ENCODE measurements around the gene KCTD14. TPM values are rescaled to one million over a fixed set of nuclear protein-coding genes. Genes with fewer than 3 reads are reported as not detected.
"Not testable (repeated sequence)": the region's sequence is repeated elsewhere in the genome, so short reads cannot be mapped to it uniquely, and the experiment has no call there.

KCTD14 gene
- total and polyA plus RNA-seq, 8 donors, result 7.0 to 20.7 (median 13.5) TPM

GRCh38 chr11:78032090-78032489 is 9.0 kb upstream of the KCTD14 start:
- peak overlapping the region in 3 of 4 donors; percentile 23 to 67 (median 25) for H3K27ac ChIP-seq
- intact Hi-C loops (cut with DNase I), result no loop called here
- H3K27me3 ChIP-seq, result no peaks in the 10 kb centered on the region
- H3K36me3 ChIP-seq, result no peaks in the 10 kb centered on the region
- no peaks in the 10 kb centered on the region for H3K9me3 ChIP-seq
- TF ChIP-seq, protein P1, sequence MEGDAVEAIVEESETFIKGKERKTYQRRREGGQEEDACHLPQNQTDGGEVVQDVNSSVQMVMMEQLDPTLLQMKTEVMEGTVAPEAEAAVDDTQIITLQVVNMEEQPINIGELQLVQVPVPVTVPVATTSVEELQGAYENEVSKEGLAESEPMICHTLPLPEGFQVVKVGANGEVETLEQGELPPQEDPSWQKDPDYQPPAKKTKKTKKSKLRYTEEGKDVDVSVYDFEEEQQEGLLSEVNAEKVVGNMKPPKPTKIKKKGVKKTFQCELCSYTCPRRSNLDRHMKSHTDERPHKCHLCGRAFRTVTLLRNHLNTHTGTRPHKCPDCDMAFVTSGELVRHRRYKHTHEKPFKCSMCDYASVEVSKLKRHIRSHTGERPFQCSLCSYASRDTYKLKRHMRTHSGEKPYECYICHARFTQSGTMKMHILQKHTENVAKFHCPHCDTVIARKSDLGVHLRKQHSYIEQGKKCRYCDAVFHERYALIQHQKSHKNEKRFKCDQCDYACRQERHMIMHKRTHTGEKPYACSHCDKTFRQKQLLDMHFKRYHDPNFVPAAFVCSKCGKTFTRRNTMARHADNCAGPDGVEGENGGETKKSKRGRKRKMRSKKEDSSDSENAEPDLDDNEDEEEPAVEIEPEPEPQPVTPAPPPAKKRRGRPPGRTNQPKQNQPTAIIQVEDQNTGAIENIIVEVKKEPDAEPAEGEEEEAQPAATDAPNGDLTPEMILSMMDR (IDR thresholded peaks at IDR 0.05), result no peak
- peaks cover 10 to 36% (median 15%) of the 10 kb centered on the region in 3 donors for H3K4me1 ChIP-seq
- no peak overlapping the region for H3K4me3 ChIP-seq
- ATAC-seq, result peak; percentile 19 to 57 (median 37)
- FAIRE-seq, result no peak
- DNase-seq, result peak; percentile 45 to 70 (median 60)

DNA sequence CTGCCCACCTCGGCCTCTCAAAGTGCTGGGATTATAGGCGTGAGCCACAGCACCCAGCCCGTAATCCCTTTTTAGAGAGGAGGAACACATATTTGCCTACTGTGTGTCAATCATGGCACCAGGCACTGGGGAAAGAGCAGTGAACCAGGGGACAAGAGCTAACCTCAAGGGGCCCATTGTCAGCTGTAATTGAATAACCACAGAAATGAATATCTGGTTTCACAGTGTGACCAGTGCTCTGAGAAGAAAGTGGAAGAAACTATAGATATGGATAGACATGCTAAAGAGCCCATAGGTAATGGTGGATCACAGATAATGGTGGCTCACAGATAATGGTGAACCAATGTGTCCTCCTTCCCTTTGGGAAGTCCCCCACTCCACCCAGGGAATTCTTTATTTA is 8.6 kb upstream of the KCTD14 start:
- WGBS, 2 donors, result 90 to 92% methylated on average over 3 of the region's 3 CpGs
- H3K9me3 ChIP-seq, result no peaks in the 10 kb centered on the region
- DNase-seq, result no peak
- H3K4me1 ChIP-seq, result peaks cover 10 to 36% (median 15%) of the 10 kb centered on the region in 3 donors
- TF ChIP-seq, protein P1 (IDR thresholded peaks at IDR 0.05), result no peak
- intact Hi-C loops (cut with DNase I), result no loop called here
- ATAC-seq, result no peak
- no peaks in the 10 kb centered on the region for H3K36me3 ChIP-seq
- H3K4me3 ChIP-seq, result no peak overlapping the region
- peak overlapping the region in 3 of 4 donors; percentile 23 to 67 (median 25) for H3K27ac ChIP-seq
- FAIRE-seq, result no peak
- no peaks in the 10 kb centered on the region for H3K27me3 ChIP-seq

DNA sequence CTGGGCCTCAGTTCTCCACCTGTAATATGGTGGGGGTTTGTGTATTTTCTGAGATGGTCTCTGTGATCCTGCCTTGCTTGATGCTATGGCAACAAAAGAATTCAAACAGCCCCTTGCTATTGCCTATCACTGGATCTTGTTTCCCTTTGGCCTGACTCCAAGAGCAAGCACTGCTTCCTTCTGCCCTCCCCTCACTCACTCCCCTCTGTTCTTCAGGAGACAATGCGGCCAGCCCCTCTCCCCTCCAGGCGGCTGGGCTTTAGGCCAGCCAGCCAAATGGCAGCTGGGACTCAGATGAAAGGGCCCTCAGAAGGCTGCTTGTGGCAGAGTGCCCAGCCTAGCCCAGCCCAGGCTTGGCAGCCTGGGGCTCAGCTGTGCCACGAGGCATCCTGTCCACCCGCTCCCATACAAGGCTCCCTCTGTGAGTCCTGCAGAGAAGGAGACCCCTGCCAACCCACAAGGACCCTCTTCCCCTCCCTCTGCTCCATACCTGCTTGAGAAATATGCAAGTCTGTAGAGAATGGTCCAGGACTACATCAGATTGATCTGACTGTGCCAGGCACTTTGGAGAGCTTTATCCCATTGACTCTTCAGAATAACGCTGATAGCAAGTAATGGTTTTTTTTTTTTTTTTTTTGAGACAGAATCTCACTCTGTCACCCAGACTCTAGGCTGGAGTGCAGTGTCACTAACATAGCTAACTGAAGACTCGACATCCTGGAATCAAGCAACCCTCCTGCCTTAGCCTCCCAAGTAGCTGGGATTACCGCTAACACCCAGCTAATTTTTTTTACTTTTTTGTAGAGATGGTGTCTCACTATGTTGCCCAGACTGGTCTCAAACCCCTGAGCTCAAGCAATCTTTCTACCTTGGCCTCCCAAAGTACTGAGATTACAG is 7.6 kb upstream of the KCTD14 start:
- TF ChIP-seq, protein P1 (IDR thresholded peaks at IDR 0.05), result no peak
- Histone ChIP-seq H3K27me3 (no peaks in the 10 kb centered on the region), H3K9me3 (no peaks in the 10 kb centered on the region), H3K36me3 (no peaks in the 10 kb centered on the region), H3K4me1 (peaks cover 10 to 36% (median 15%) of the 10 kb centered on the region in 3 donors), H3K27ac (peak overlapping the region in 3 of 4 donors; percentile 37 to 79 (median 58)), H3K4me3 (no peak overlapping the region)
- ATAC-seq (peak; percentile 90 to 96 (median 95)), FAIRE-seq (no peak), DNase-seq (peak; percentile 82 to 95 (median 88))
- intact Hi-C loops (cut with DNase I), result no loop called here
- WGBS, 2 donors, result 19 to 20% methylated on average over 7 of the region's 7 CpGs

- H3K4me1 ChIP-seq, result peaks cover 10 to 41% (median 15%) of the 10 kb centered on the region in 3 donors
- H3K9me3 ChIP-seq; H3K27me3 ChIP-seq; H3K27ac ChIP-seq; H3K36me3 ChIP-seq; FAIRE-seq; DNase-seq; H3K4me3 ChIP-seq; intact Hi-C loops (cut with DNase I); ATAC-seq: not testable (repeated sequence)
- WGBS, 2 donors, result 79 to 82% methylated on average over 9 of the region's 9 CpGs
Observed at GRCh38 chr11:78028423-78028822, 5.3 kb upstream of the KCTD14 start.

DNA sequence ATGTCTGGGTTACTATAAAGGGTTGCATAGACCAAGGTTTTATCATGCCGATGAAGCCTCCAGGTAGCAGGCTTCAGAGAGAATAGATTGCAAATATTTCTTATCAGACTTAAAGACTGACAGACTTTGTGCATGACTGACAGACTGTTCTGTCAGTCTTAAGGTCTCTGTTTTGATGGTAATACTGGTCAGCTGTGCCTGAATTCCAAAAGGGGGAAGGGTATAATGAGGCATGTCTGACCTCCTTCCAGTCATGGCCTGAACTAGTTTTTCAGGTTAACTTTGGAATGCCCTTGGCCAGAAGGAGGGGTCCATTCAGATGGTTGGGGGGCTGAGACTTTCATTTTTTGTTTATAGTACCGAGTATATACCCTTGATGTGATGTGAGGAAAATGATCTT is 4.7 kb upstream of the KCTD14 start:
- Histone ChIP-seq H3K27me3 (no peaks in the 10 kb centered on the region), H3K4me1 (peaks cover 10 to 42% (median 15%) of the 10 kb centered on the region in 3 donors), H3K36me3 (no peaks in the 10 kb centered on the region), H3K27ac (no peak overlapping the region), H3K9me3 (no peaks in the 10 kb centered on the region), H3K4me3 (no peak overlapping the region)
- TF ChIP-seq, protein P1 (IDR thresholded peaks at IDR 0.05), result no peak
- FAIRE-seq, result no peak
- intact Hi-C loops (cut with DNase I), result no loop called here
- no peak for DNase-seq
- 62 to 68% methylated on average over 2 of the region's 2 CpGs for WGBS, 2 donors
- ATAC-seq, result no peak
